ENCODE results near the gene TMC6.
"Not testable (repeated sequence)": the region's sequence is repeated elsewhere in the genome, so short reads cannot be mapped to it uniquely, and the experiment has no call there.

Gene TMC6

DNA sequence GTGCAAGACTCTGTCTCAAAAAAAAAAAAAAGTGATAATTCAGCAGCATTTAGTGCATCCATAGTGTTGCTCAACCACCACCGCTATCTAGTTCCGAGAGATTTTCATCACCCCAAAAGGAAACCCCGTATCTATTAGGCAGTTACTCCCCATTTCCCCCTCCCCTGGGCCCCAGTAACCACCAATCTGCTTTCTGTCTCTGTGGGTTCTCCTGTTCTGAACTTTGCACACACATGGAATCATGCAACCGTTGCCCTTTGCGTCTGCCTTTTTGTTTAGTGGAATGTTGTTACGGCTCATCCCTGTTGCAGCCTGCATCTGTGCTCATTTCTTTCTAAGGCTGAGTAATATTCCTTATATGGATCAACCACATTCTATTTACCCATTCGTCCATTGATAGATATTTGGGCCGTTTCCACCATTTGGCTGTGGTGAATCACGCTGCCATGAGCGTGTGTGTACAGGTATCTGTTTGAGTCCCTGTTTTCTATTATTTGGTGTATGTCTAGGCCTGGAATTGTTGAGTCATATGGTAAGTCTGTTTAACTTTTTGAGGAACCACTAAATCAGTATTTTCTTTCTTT, 31.1 kb upstream of the TMC6 start:
- DNase-seq (ENCODE audit: low read depth), result peak; percentile 27

DNA sequence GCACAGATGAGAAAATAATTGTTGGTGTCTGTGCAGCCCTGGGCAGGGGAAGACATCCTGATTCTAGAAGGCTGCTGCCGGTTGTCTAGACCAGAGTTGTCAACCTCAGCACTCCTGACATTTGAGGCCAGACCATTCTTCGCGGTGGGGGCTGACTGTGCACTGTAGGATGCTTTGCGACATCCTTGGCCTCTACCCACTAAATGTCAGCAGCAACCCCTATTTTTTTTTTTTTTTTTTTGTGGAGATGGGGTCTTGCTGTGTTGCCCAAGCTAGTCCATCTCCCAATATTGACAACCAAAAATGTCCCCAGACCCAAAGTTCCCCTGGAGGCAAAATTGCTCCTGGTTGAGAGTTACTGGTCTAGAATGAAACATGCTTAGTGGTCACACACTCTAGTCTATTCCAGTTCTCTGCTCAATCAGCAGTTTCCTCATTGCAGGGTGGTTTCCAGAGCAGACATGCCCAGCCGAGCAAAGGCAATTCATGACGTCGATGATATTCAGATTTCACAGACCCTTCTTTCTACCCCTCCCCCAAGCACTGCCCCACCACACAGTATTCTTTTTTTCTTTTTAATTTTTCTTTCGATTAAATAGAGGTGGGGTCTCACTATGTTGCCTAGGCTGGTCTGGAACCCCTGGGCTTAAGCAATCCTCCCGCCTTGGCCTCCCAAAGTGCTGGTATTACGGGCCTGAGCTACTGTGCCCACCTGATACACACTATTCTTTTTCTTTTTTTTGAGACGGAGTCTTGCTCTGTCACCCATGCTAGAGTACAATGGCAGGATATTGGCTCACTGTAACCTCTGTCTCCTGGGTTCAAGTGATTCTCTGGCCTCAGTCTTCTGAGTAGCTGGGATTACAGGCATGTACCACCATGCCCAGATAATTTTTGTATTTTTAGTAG, 26.6 kb upstream of the TMC6 start:
- DNase-seq (ENCODE audit: low read depth), result no peak

DNA sequence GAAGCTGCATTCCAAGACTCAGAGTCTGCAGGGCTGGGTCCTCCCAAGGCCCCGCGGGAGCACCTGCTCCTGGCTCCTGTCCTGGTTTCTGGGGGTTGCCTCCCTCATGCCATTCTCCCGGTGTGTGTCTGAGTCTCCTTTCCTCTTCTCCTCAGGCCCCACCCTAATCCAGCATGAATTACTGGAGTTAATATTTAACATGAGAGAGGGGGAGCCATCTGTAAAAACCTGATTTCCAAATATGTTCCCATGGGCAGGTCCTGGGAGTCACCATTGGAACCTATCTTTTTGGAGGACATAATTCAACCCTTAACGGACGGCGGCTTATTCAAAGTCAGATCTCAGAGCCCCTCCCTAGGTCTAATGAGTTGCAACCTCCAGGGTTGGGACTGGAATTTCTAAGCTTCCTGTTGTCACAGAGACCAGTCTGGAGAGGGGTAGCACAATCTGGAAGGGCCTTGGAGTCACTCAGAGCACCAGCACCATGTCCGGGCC, 23.0 kb upstream of the TMC6 start:
- DNase-seq (ENCODE audit: low read depth), result no peak

DNA sequence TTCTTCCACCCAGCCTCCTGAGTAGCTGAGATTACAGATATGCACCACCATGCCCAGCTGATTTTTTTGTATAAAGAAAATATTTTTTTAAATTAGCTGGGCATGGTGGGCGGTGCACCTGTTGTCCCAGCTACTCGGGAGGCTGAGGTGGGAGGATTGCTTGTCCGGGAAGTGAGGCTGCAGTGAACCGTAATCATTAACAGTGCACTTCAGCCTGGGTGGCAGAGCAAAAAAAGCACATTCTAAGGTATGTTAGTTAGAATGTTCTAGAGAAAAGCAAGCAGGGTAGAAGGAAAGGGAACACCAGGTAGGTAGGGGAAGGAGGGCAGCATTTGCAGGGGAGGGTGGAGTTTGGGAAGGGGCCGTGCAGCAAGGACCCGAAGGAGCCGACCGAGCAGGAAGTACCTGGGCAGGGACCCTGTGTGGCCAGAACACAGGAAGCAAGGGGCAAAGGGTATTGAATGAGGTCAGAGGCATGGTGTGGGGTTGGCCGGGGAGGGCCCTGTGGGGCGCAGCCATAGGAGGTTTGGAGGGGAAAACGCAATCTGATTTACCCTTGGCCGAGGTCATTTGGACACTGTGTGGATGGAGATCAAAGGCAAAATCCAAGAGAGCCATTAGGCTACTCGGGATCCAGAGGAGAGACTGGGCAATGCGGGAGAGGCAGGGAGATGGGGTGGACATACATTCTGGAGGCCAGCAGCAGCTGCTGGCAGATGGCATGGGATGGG, 19.9 kb upstream of the TMC6 start:
- DNase-seq (ENCODE audit: low read depth), result no peak

DNA sequence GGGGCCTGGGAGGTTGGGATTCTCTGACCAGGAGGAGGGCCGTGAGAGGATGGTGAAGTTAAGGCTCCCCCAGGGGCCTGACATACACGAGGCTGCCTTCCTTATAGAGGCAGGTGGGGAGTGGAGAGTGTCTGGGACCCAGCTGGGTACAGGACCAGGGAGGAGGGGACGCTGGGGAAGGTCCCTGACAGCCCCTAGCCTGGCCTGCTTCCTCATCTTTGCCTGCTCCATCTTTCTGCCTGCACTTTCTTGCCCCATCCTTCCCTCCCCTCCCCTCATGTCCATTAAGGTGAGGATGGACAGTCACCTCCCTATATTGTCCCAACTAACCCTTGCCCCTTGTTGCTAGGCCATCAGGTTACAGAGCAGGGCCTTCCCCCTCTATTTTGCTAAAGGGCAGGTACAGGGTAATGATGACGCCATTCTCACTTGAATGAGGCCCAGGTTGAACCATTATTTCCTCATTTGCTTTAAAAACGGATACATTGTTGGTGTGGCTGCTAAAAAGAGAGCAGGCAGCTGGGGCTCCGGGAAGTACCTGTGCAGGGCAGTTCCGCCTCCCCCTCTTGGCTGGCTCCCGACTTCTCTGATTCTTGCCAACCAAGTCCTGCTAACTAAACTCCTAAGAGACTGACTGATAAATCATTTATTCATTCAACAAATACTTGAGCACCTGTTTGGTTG, 18.9 kb upstream of the TMC6 start:
- no peak for DNase-seq (ENCODE audit: low read depth)

DNA sequence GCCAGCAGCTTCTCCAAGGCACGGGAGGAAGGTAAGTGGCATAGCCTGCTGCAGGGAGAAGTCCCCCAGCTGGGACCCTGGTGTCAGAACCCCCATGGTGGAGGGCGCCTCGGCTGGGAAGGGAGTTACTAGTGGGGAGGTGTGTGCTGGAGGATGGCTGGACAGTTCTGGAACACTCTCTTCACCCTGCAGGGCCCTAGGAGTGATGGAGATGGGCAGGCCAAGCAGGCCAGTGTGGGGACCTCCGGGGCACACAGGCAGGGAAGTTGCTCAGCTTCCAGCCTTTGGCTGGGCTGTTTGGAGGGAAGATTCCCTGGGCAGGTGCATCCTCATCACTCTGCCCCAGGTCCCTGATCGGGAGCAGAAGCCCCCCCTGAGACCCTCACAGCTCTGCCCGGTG, 18.3 kb upstream of the TMC6 start:
- no peak for DNase-seq (ENCODE audit: low read depth)

DNA sequence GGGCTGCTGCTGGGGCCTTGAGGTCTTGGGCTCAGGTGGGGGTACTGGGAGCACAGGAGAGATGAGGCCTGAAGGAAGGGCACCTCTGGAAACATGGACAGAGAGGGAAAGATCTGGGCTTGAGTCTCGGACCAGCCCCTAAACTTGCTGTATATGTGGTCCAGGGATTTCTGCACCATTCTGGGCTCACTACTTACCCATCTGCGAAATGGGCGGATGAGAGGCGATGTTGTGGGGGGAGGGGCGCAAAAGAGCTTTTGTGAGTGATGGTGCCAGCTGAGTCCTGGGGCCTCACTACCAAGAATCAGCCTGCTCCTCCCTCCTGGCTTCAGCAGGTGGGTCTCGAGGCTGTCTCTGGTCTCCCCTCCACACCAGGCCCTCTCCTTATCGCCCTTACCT, 17.9 kb upstream of the TMC6 start:
- no peak for DNase-seq (ENCODE audit: low read depth)

DNA sequence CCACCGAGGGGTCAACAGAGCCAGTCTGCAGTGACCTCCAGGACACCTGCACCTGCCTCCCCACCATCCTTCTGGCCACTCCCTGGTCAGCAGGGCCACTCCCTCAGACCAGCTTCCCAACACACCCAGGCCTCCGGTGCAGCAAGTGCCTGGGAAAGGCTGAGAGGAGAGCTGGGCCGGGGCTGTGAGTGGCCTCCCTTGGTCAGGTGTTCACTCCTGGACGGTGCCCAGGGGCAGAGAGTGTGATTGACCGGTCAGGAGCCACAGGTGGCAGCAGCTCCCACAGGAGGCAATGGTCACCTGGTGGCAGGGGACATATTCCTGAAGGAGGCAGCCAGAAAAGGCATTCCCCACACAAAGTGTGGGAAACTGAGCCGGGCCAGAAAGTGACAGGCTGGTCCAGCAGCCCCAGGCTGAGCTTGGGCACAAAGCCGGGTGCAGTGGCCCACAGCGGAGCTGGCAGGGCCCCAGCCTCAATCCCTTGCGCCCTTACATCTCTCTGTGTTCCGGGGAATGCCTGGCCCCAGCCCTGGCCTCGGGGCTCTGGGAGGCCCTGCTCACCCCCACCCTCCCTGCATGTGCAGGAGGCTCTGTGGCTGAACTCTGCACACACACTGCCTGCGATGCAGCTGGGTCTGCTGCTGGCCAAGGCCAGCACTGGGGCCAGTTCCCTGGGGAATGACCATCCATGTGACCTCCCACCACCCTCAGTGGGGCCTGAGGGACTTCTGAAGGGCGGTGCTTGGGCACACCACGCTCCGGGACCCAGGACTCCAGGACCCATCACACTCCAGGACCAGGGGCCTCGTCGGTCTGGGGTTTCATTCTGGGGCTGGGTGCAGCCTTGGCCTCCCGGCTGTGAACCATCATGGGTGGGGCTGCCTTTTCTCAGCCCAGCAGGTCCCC, 16.4 kb upstream of the TMC6 start:
- DNase-seq (ENCODE audit: low read depth), result peak; percentile 34

DNA sequence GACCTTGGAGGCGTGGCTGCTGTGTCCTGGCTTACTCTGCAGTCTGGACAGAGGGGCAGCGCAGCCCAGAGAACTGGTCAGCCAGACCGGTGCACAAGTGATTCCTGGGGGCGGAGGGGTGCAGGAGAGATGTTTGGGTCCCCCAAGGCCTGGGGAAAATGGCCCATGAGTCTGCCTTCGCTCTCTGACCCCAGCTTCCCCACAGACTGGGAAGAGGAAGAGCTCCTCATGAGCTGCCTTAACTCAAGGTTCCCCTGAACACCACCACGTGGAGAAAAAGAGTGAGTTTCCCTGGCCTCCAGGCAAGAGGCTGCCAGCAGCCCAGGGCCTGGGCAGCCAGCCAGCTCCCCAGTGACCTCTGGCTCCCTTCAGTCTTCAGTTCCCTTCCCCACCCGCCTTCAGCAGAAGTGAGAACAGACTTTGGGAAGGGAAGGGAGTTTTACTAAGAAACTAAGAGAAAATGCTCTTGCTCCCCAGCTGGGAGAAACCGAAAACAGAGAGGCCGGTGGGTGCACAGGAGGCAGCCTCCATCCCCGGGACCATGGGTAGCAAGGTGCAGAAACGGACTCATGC, 15.7 kb upstream of the TMC6 start:
- DNase-seq (ENCODE audit: low read depth), result peak; percentile 84

DNA sequence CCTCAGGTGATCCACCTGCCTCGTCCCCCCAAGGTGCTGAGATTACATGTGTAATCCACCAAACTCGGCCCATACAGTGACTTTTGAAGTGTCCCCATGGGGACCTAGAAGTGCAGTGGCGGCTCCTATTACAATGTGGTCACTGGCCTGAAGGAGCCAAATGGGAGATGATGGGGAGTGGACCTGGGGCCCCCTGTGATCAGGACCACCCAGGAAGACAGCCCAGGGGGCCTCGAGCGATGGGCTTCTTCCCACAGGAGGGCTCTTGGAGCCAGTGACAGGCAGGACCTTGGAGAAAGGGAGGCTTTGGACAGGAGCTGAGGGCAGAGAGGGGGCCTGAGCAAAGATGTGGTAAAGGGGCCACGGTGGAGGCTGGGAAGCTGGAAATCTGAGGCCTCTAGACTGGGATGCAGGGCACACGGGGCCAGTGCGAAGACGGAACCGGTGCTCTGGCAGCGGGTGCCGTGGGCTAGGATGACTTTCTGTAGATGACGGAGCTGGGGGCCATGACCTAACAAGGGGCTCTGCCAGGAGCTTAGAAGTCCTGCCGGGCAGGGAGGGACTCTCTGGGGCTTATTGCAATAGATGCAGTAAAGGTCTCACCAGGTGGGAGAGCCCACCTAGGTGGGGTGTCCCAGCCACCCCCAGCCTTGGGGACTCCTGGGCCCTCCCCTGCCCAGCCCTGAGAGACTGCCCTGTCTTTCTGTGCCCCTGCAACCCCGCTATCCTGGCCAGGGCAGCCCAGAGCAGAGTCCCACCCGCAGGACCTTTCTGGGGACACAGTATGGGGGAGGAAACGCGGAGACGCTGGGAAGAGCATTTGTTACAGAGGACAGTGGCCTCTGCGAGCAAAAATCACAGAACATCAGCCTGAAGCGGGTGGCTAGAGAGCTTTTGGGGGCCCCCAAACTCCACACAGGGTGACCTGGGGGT, 14.9 kb upstream of the TMC6 start:
- no peak for DNase-seq (ENCODE audit: low read depth)

DNA sequence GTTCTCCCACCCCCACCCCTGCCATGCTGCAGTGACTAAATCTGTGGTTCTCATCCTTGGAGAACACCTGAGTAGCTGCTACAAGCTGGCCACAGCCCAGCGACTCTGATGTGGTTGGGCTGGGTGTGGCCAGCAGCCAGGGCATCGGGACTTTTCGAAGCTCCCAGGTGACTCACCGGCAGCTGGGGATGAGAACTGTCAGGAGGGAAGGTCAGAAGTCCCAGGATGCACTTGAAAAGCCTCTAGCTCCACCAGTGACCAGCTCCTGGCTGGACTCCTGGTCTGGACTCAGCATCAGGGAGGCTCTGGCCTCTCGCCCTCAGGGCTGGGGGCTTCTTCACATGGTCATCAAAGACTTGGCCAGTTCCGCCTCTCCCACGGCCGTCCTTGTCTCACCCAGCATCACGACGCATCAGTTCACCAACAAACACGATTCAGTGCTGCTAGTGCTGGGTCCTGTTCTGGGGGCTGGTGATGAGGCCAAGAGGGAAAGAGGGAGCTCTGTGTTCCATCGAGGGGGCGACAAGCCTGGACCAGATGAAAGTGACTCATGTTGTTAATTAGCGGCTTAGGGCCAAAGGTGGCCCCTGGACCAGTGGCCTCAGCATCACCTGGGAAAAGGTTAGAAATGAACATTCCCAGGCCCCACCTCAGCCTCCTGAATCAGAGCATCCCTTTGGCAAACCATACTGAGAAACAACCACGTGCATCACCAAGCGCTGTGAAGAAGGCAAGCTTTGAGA, 13.7 kb upstream of the TMC6 start:
- no peak for DNase-seq (ENCODE audit: low read depth)

DNA sequence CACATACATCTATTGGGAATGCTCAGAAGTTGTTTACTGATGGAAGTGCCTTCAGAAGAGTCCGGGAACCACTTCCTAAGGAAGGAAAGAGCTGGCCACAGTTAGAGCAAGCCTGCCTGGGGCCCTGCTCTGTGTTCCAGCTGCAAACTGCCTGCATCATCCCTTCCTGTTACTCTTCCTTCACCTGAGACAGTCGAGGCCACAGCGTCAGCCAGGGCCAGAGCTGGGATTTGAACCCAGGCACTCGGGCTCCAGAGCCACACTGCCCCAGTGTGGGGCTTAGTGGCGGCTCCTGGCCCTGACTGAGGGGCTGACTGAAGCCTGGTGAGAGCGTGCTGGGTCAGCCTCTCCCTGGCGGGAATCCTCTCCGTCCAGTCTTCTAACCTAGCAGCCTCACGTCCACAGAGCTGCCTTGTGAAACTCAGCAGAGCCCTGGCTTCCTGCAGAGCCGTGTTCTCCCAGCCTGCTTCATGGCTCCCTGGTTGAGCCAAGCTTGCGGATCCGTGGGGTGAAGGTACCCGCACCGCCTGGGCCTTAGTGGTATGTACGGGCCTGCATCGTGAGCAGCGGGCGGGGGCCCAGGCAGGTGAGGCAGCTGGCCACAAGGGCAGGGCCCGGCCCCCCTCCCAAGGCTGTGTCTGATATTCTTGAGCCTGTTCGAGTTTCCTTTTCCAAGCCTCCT, 13.0 kb upstream of the TMC6 start:
- no peak for DNase-seq (ENCODE audit: low read depth)

DNA sequence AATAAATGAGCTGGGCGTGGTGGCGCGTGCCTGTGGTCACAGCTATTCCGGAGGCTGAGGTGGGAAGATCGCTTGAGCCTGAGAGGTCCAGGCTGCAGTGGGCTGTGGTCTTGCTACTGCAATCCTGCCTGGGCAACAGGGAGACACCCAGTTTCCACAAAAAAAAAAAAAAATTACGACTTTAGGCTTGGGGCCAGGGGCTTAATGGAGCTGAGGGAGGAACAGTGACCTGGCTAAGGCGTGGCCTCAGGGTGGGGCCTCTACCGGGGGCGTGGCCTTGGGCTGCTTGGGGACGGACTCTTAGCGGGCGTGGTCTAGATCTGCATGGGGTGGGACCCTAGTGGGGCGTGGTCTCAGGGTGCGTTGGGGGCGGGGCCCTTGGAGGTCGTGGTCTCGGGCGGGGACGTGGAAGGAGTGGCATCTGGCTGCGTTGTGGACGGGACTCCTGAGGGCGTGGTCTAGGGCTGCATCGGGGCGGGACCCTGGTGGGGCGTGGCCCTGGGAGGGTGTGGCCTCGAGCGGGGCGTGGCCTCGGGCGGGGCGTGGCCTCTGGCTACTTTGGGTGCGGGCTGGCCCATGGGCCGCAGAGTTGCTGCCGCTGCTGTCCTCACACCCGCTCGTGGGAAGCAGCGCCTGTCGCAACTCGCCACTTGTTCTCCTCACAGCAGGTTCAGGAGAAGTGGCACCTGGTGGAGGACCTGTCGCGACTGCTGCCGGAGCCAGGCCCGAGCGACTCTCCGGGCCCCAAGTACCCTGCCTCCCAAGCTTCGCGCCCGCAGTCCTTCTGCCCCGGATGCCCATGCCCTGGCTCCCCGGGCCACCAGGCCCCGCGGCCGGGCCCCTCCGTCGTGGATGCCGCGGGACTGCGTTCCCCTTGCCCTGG, 11.9 kb upstream of the TMC6 start:
- DNase-seq (ENCODE audit: low read depth), result peak; percentile 61

DNA sequence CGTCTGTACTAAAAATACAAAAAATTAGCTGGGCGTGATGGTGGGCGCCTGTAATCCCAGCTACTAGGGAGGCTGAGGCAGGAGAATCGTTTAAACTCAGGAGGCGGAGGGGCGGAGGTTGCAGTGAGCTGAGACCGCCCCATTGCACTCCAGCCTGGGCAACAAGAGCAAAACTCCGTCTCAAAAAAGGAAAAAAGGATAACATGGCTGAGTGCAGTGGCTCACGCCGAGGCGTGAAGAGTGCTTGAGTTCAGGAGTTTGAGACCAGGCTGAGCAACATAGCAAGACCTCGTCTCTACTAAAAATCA, 11.3 kb upstream of the TMC6 start:
- not testable (repeated sequence) for DNase-seq (ENCODE audit: low read depth)

DNA sequence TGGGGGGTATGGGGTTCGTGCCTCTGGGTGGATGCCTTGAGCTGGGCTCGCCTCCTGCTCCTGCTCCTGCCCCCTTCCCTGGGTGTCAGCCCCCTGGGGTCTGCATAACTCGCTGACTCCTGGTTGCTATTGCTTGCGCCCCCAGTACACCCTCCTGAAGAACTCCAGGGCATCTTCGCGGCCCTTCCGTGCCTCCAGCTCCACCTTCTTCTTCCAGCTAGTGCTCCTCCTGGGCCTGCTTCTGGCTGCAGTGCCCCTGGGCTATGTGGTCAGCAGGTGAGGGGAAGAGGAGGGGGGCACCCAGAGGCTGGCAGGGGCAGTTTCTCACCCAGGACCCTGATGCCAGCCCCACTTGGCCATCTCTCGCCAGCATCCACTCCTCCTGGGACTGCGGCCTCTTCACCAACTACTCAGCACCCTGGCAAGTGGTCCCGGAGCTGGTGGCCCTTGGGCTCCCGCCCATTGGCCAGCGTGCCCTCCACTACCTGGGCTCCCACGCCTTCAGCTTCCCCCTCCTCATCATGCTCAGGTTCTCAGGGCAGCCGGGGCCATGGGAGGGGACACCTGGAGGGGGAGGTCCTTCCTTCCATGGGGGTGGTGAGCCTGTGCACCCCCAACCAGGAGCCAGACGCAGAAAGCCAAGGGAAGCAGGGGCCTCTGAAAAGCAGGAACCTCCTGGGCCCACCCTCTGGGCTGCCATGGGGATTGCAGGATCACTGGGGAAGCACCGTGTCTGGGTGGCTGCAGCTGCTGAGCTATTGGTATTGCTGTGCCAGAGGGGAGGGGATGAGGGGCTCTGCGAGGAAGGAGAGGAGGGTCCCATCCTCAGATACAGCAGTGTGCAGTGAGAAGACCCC, 9.9 kb upstream of the TMC6 start:
- DNase-seq (ENCODE audit: low read depth), result no peak

DNA sequence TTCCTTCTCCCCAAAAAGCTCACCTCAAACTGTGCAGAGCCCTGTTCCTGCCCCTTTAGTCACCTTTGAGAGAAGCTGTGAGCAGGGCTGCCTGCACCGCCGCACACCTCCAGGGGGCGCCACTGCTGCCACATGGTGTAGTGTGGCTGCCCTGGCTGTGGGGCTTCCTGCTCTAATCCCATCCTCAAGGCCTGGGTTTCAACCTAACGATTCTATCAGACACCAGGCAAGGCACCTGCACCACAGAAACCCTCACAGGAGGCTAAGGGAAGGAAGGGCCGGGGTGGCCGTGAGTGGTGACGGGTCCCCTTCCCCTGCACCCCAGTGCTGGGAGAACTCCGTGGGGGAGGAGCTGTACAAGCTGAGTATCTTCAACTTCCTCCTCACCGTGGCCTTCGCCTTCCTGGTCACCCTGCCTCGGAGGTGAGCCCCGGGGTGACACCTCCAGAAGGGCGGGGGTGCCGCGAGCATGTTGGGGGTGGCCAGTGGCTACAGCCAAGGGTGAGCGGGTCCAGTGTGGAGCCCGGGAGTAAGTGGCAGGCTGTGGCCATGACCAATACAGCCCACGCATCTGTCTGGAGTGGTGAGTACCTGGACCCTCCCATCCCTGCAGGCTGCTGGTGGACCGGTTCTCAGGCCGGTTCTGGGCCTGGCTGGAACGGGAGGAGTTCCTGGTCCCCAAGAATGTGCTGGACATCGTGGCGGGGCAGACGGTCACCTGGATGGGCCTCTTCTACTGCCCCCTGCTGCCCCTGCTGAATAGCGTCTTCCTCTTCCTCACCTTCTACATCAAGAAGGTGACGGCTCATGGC, 9.0 kb upstream of the TMC6 start:
- DNase-seq (ENCODE audit: low read depth), result no peak

Measured in fibroblast of gingiva (primary cell).